ENCODE measurements around the gene MGMT. TPM values are rescaled to one million over a fixed set of nuclear protein-coding genes. Genes with fewer than 3 reads are reported as not detected.
A peak's percentile ranks its signal among the peaks of the same experiment; 100 is the strongest.

The MGMT gene
- total and polyA plus RNA-seq, 2 experiments from 2014 or later, result 19.3 to 21.9 TPM

GRCh38 chr10:129586898-129587443 lies 119.9 kb downstream of the MGMT start:
- peaks cover 3% of the 10 kb centered on the region for H3K27me3 Mint-ChIP-seq (ENCODE audit: insufficient read depth, low read depth, poor library complexity)
- Histone ChIP-seq H3K27me3 (ENCODE audit: insufficient read depth) (no peaks in the 10 kb centered on the region), H4K20me1 (replicated peaks; ENCODE audit: insufficient read depth) (no peaks in the 10 kb centered on the region), H3K4me1 (ENCODE audit: insufficient read depth) (no peaks in the 10 kb centered on the region), H3F3A (replicated peaks; ENCODE audit: low read depth) (no peaks in the 10 kb centered on the region), H3K27ac (ENCODE audit: low read depth) (no peak overlapping the region), H3K4me3 (no peak overlapping the region), H3K79me2 (replicated peaks; ENCODE audit: insufficient read depth) (no peaks in the 10 kb centered on the region), H3K9me2 (ENCODE audit: insufficient read depth) (no peaks in the 10 kb centered on the region), H3K4me2 (no peak overlapping the region), H2AFZ (no peak overlapping the region), H3K36me3 (ENCODE audit: insufficient read depth) (peaks cover 15% of the 10 kb centered on the region)
- H3K27ac Mint-ChIP-seq, result no peak overlapping the region
- peaks cover 39% of the 10 kb centered on the region for H3K36me3 Mint-ChIP-seq (ENCODE audit: low read depth)
- H3K9me3 Mint-ChIP-seq, result peaks cover 38% of the 10 kb centered on the region
- ATAC-seq (no peak), DNase-seq (ENCODE audit: low spot score) (peak; percentile 29)
- peaks cover 14% of the 10 kb centered on the region; the same call in 2 of the 3 replicates for H3K4me1 Mint-ChIP-seq
- no peak overlapping the region for H3K4me3 Mint-ChIP-seq
- TF ChIP-seq POLR2AphosphoS5 (IDR thresholded peaks at IDR 0.05; ENCODE audit: low read depth) (no peak), ZNF114 (CRISPR knock-in tag; IDR thresholded peaks at IDR 0.05) (no peak), CTCF (conservative IDR thresholded peaks at IDR 0.05; ENCODE audit: low read depth in 2 of 2) (no peak), ETS1 (IDR thresholded peaks at IDR 0.05) (no peak), JUNB (IDR thresholded peaks at IDR 0.05; ENCODE audit: unreplicated experiment) (no peak), REST (IDR thresholded peaks at IDR 0.05; ENCODE audit: unreplicated experiment) (no peak), STAT1 (IDR thresholded peaks at IDR 0.05; ENCODE audit: unreplicated experiment) (no peak), ZNF462 (CRISPR knock-in tag; IDR thresholded peaks at IDR 0.05) (no peak), EZH2 (IDR thresholded peaks at IDR 0.05; ENCODE audit: low read depth, unreplicated experiment) (no peak)
